GM12892 (cell line): ENCODE measurements around the gene MGLL.
A peak's percentile ranks its signal among the peaks of the same experiment; 100 is the strongest.

Experiments used
- DNase-seq: peaks from one replicate; pipeline ENCODE4 v3.0.0; 2011; ENCODE audit not compliant: insufficient read length
- FAIRE-seq: peaks from 2 replicates; lab custom pipeline; 2011; peaks lifted over from hg19 to GRCh38; lab: Jason Lieb, UNC
- POLR2A ChIP-seq: IDR thresholded peaks from 2 replicates; pipeline ENCODE4 v1.6.1; 2011; ENCODE audit warnings: low read depth, low read length, control low read depth
- POLR2AphosphoS5 ChIP-seq: IDR thresholded peaks from 2 replicates; pipeline ENCODE4 v1.6.1; 2011; ENCODE audit warnings: low read depth, low read length, control low read depth
- TAF1 ChIP-seq: IDR thresholded peaks from 2 replicates; pipeline ENCODE4 v1.6.1; 2011; ENCODE audit warnings: low read depth, mild to moderate bottlenecking, control low read depth, low read length, borderline replicate concordance

Gene MGLL

DNA sequence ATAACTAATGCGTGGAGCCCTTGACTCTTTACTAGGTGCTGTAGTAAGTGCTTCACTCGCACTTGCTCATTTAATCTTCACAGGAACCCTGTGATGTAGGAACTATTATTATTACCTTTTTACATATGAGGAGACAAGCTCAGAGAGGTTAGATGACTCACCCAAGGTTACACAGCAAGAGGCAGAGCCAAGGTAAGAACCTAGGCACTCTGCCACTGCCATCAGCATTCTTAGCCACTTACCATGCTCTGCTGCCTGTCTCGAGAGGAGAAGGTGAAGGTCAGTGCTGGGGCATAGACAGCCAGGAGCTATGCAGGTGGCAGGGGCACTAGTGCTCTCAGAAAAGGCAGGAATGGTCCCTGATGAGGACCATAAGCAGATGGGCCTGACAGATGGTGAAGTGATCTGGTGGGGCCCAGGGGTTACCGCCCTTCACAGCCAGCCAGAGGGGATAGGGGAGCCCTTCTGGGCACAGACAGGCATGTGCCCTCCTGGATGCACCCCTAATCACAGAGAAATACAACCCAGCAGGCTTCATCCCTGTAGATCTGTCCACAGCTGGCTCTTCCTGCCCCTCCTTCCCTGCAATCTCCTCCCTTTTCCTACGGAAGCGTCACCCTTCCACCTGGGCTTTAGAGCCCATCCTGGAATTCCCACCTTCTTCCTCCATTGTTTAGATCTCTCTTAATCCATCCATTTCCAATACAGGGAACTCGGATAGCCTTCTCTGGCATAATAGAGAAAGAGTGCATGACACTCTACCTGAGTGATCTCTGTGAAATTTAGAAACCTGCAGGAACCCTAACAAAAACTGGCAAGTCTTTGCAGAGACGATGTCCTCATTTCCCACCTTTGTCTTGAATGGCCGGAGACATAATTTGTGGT is 122.7 kb downstream of the MGLL start:
- FAIRE-seq (no peak), DNase-seq (no peak)
- TF ChIP-seq POLR2A = no peak
- TF ChIP-seq POLR2AphosphoS5 = no peak
- no peak for TF ChIP-seq TAF1

DNA sequence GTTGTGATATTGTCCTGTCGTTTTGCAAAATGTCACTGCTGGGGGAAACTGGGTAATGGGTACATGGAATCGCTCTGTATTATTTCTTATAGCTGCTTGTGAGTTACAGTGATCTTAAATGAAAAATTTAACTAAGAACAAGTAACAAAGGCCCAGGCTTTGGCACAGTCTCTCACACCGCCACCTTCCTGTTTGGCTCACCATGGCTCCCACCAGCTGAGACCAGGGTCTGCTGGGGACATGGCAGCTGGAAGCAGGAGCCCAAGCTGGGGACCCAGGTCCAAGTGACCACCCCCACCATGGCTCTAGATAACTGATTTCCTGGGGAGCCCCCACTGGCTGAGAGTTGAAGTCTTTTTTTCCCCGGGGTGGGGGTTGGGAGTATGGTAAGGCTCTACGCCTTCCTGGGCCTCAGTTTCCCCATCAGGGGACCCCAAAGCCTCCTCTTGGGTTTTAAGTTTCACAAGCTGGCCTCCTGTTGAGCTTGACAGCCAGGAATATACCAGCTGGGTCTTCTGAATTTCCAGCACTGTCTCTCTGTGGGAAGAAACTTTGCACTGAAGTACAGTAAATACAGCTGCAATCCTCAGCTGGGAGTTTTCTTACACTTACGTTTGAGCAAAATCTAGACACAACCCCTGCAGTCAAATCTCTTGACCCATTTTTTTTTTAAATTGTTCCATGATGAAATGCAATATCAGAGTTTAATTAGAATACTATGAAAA is 123.5 kb downstream of the MGLL start:
- no peak for DNase-seq
- no peak for FAIRE-seq
- TF ChIP-seq TAF1 = no peak
- TF ChIP-seq POLR2AphosphoS5 = no peak
- no peak for TF ChIP-seq POLR2A

DNA sequence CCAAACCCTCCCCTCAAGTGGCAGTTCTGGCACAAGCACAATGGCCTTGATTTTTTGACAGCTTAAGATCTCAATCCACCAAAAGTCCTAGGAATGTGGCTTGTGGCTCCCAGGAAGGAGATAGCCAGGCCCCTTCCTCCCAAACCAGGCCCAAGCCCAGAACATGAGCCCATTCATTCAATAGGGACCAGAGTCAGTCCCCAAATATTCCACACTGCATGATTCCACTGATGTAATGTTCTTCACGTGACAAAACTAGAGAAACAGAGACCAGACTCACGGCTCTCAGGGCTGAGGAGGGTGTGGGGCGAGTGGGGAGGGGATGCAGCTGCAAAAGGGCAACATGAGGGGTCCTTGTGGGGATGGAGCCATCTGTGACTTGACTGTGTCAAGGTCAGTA is 124.0 kb downstream of the MGLL start:
- TF ChIP-seq POLR2A (no peak), POLR2AphosphoS5 (no peak), TAF1 (no peak)
- no peak for FAIRE-seq

DNA sequence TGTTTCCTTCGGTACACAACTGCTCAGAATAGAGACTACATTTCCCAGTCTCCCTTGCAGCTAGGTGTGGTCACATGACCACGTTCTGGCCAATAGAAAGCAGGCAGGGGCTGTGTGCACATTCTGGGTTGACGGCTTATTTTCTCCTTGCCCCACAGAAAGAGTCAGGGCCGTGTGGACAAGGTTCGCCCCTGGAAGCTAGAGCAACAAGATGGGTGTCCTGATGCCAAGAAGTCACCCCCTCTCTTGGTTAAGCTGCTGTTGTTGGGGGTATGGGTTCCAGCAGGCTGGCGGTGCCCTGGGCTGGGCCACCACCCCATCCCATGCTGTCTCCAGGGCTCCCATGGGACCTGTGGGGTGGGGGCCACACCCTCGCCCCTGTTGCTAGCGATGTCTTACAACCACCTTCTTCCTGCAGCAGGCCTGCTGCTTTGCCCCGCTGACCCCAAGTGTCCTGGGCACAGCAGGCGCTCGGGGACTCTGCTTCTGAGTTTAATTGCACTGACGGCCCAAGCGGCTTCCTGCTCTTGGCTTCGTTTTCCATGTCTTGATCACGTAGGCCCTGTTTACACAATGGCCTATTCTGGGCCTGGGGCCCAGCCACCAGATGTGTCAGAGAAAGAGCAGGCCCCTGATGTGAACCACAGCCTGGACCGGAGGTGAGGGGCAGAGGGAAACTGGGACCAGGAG is 124.6 kb downstream of the MGLL start:
- no peak for TF ChIP-seq POLR2A
- TF ChIP-seq TAF1 = no peak
- no peak for TF ChIP-seq POLR2AphosphoS5
- peak; percentile 39 for DNase-seq
- FAIRE-seq = peak; percentile 98

More for the DNA sequence above, 124.0 kb downstream of the MGLL start:
- no peak for DNase-seq

DNA sequence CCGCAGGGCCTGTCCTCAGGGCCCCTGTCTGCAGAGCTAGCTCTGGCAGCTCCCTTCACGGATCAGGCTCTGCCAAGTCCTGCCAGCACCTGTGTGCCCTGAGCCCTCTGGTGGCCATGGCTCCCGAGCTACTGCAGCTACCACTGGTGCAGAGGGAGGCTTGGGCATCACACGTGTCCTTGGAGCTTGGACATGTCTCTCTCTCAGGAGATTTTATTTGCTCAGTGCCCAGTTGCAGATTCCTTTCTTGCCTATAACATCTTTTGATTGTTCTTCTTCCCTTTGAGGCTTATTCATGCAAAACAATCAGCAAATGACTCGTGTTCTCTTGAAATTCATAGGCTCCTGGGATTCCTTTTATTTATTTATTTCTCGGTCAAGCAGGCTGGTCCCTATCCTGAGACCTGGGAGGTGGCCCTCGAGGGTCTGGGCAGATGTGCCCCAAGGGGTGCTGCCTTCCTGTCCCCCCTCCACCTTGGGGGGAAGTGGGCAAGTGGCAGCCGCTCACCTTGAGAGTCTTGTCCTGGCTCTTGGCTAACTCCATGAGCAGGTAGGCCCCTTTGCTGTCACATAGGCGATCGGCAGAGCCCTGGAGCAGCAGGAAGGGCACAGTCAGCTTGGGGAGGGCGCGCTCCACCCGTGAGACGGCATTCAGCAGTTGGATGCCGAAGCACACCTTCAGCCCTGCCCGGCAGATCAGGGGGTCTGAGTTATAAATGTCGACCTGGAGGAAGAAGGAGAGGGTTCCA is 127.7 kb downstream of the MGLL start:
- DNase-seq = no peak
- no peak for FAIRE-seq
- TF ChIP-seq TAF1 (no peak), POLR2AphosphoS5 (peak; percentile 25; the same call in 1 of the 2 replicates), POLR2A (no peak)

DNA sequence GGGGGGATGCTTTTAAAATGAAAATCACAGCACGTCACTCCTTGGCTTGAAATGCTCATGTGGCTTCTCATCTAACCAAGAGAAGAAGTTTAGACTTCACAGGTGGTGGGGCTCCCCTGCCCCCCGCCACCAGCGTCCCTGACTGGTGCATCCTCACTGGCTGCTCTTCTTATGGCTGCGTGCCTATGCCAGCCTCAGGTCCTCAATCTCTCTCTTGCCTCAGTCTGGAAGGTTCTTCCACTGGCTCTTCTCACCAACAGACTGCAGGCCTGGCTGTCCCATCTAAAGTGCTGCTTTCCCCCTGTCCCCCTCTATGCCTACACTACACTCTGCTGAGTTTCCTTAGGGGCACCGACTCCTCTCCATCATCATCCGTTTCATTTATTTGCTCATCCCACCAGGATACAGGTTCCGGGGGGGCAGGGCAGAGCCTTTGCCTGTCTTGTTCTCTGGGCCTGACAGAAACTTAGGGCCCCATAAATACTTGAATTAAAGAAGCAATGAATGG is 128.9 kb downstream of the MGLL start:
- DNase-seq (no peak), FAIRE-seq (no peak)
- TF ChIP-seq POLR2AphosphoS5 = no peak
- no peak for TF ChIP-seq TAF1
- TF ChIP-seq POLR2A = no peak

DNA sequence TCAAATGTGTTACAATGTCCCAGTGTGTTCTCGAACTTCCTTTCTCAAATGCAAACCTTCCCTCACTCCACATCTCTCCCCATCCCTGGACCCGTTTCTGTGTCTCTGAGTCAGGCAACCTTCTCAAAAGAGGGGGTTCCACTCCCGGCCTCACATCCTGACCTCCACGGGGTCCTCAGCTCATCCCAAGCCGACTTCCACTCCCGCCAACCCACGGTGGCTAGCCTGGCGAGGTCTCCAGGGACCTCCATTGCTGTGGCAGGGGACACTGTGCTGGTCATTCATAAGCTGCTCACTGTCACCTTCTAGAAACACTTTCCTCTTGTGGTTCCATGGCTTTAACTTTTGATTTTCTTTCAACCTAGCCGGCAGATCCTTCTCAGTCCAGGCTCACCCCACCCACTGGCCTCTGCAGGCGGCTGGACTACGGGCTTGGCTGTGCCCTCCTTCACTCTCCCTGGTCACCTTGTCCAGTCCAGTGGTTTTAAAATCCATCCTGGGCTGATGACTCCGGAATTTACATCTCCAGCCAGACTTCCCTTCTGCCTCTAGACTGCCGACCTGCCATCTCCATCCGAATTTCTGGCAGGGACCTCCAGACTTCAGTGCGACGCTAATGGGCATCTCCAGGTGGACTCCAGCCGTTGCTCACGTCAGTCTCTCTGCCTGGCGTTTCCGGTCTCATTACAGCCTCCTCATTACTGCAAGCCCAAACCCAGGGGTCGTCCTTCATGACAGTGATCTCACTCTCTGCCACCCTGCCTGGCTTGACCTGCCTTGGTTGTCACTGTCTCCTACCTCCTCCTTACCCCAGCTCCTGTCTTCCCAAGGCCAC is 129.6 kb downstream of the MGLL start:
- no peak for FAIRE-seq
- DNase-seq = no peak
- TF ChIP-seq TAF1 = no peak
- no peak for TF ChIP-seq POLR2AphosphoS5
- TF ChIP-seq POLR2A = no peak

DNA sequence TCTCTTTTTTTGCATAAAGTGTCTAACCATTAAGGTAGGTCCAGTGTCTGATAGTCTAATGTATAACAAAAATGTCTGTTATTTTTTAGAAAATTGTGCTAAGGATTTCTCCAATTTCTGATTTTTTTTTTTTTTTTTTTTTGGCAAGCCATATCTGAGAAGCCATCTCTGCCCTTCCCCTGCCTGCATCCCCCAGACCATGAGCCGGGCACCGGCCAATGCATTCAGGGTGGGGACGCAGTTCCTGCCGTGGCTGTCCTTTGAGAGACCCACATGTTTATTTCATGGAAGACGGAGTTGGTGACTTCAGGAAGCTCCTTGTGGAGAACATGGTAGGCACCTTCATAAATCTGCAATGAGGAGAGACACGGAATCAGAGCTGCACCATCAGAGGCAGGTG is 130.3 kb downstream of the MGLL start:
- DNase-seq (no peak), FAIRE-seq (no peak)
- TF ChIP-seq TAF1 = no peak
- no peak for TF ChIP-seq POLR2AphosphoS5
- no peak for TF ChIP-seq POLR2A

DNA sequence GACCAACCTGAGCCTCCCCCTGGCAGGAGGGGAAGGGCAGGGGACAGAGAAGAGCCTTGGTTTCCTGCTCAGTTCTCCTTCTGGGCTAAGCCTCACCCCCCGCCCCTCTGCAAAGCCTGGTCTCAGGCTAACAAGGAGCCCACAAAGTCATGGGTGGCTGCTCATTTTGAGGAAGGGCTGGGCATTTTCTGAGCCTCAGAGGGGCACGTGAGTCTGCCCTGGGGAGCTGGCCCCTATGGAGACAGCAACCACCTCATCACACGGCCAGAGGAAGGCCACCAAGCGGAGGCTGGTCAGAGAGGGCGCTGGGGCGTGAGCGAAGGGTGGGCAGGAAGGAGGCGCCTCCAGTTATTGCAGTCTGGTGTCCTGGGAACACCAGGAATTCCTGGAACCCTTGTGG is 130.8 kb downstream of the MGLL start:
- TF ChIP-seq POLR2A (no peak), TAF1 (no peak), POLR2AphosphoS5 (no peak)
- DNase-seq = no peak
- FAIRE-seq = no peak
